Smooth muscle cell (in vitro differentiated cells): ENCODE results near the gene MDK. TPM values are rescaled to one million over a fixed set of nuclear protein-coding genes. Genes with fewer than 3 reads are reported as not detected.

ENCODE experiments used
- DNase-seq: peaks from one replicate; lab custom pipeline; 2025; ENCODE audit not compliant: unreplicated experiment; lab: John Stamatoyannopoulos, UW
- H2AFZ ChIP-seq: fragments of 200-600 bp; sonication (generic); 2 replicates; pipeline ENCODE4 v1.6.0; 2016; ENCODE audit warnings: antibody characterized with exemption, low read depth, mild to moderate bottlenecking
- H3F3A ChIP-seq: fragments of 200-600 bp; sonication (generic); 2 replicates; pipeline ENCODE4 v1.6.0; 2017; ENCODE audit warnings: antibody characterized with exemption, low read depth
- H3K27ac ChIP-seq: fragments of 200-600 bp; sonication (generic); 2 replicates; pipeline ENCODE4 v1.5.1; 2016; ENCODE audit warnings: low read depth, mild to moderate bottlenecking
- H3K27me3 ChIP-seq: fragments of 200-600 bp; sonication (generic); 2 replicates; pipeline ENCODE4 v1.6.1; 2016; ENCODE audit warnings: low read depth, mild to moderate bottlenecking
- H3K36me3 ChIP-seq: fragments of 200-600 bp; sonication (generic); 2 replicates; pipeline ENCODE4 v1.5.1; 2016; ENCODE audit warnings: low read depth
- H3K4me1 ChIP-seq: fragments of 200-600 bp; sonication (generic); 2 replicates; pipeline ENCODE4 v1.5.1; 2016; ENCODE audit warnings: low read depth
- H3K4me2 ChIP-seq: fragments of 200-600 bp; sonication (generic); 2 replicates; pipeline ENCODE4 v1.6.0; 2016; ENCODE audit warnings: mild to moderate bottlenecking
- H3K4me3 ChIP-seq: fragments of 200-600 bp; sonication (generic); 2 replicates; pipeline ENCODE4 v1.5.1; 2016; ENCODE audit warnings: mild to moderate bottlenecking
- H3K79me2 ChIP-seq: fragments of 200-600 bp; sonication (generic); 2 replicates; pipeline ENCODE4 v1.6.0; 2016; ENCODE audit warnings: low read depth, mild to moderate bottlenecking
- H3K9ac ChIP-seq: fragments of 200-600 bp; sonication (generic); 2 replicates; pipeline ENCODE4 v1.6.0; 2016; ENCODE audit warnings: low read depth
- H3K9me3 ChIP-seq: fragments of 200-600 bp; sonication (generic); replicated peaks from 2 replicates; pipeline ENCODE4 v1.5.1; 2016; ENCODE audit warnings: low read depth
- H4K20me1 ChIP-seq: fragments of 200-600 bp; sonication (generic); 2 replicates; pipeline ENCODE4 v1.6.0; 2016; ENCODE audit warnings: low read depth
- CTCF ChIP-seq: fragments of 200-600 bp; sonication (generic); IDR thresholded peaks from 2 replicates; pipeline ENCODE4 v1.5.1; 2017; ENCODE audit warnings: borderline replicate concordance, mild to moderate bottlenecking, antibody characterized with exemption; ENCODE audit not compliant: insufficient read depth, poor library complexity, severe bottlenecking
- WGBS: methylation state at CpG from one replicate; pipeline ENCODE4 v1.1.7; 2016; ENCODE audit warnings: low lambda C conversion rate; 5-methylcytosine and 5-hydroxymethylcytosine counted together
- polyA plus RNA-seq: library from polyadenylated mRNA; unstranded; fragments of >200 nt; fragmentation: Nextera tagmentation; extraction: Ambion mirVana; gene quantifications from 2 replicates; pipeline ENCODE4 v1.2.1, GENCODE V29; 2016
- total RNA-seq: library from RNA; depleted of rRNA; stranded (reverse); fragments of >200 nt; gene quantifications from 2 replicates; pipeline ENCODE4 v1.2.3, GENCODE V29; 2014

Gene MDK
- total and polyA plus RNA-seq, 2 experiments from 2014 or later: 490 to 667 TPM

- DNase-seq: no peak
- 64% methylated on average over 3 of the region's 3 CpGs for WGBS
- H3K9ac ChIP-seq: no peak overlapping the region
- H3K4me1 ChIP-seq: peaks cover 21% of the 10 kb centered on the region
- H3K36me3 ChIP-seq: no peaks in the 10 kb centered on the region
- H3K27me3 ChIP-seq: no peaks in the 10 kb centered on the region
- H3K27ac ChIP-seq: no peak overlapping the region
- no peaks in the 10 kb centered on the region for H3F3A ChIP-seq
- no peak overlapping the region for H3K4me2 ChIP-seq
- no peaks in the 10 kb centered on the region for H3K79me2 ChIP-seq
- no peak overlapping the region for H2AFZ ChIP-seq
- peaks cover 8% of the 10 kb centered on the region for H4K20me1 ChIP-seq
- TF ChIP-seq CTCF: no peak
- no peak overlapping the region for H3K4me3 ChIP-seq
- no peaks in the 10 kb centered on the region for H3K9me3 ChIP-seq
Measured at GRCh38 chr11:46414879-46415278, 33.4 kb downstream of the MDK start.

GRCh38 chr11:46417711-46418110 is 36.2 kb downstream of the MDK start:
- Histone ChIP-seq H3K4me3 (no peak overlapping the region), H3K27ac (no peak overlapping the region), H3K9me3 (no peaks in the 10 kb centered on the region), H3K4me2 (no peak overlapping the region), H3K36me3 (no peaks in the 10 kb centered on the region), H3K79me2 (no peaks in the 10 kb centered on the region), H4K20me1 (peaks cover 13% of the 10 kb centered on the region), H3F3A (no peaks in the 10 kb centered on the region), H2AFZ (no peak overlapping the region), H3K27me3 (no peaks in the 10 kb centered on the region), H3K4me1 (peaks cover 21% of the 10 kb centered on the region), H3K9ac (no peak overlapping the region)
- no peak for TF ChIP-seq CTCF
- 89% methylated on average over 7 of the region's 7 CpGs for WGBS
- no peak for DNase-seq

- no peak for TF ChIP-seq CTCF
- Histone ChIP-seq H3K4me3 (no peak overlapping the region), H3K36me3 (no peaks in the 10 kb centered on the region), H3K79me2 (no peaks in the 10 kb centered on the region), H3F3A (no peaks in the 10 kb centered on the region), H3K4me1 (peaks cover 21% of the 10 kb centered on the region), H3K4me2 (no peak overlapping the region), H3K9ac (no peak overlapping the region), H2AFZ (no peak overlapping the region), H4K20me1 (peaks cover 15% of the 10 kb centered on the region), H3K27ac (no peak overlapping the region), H3K9me3 (no peaks in the 10 kb centered on the region), H3K27me3 (no peaks in the 10 kb centered on the region)
- no peak for DNase-seq
- 92% methylated on average over 5 of the region's 5 CpGs for WGBS
Measured at GRCh38 chr11:46418751-46419150, 37.3 kb downstream of the MDK start.

- DNase-seq: no peak
- Histone ChIP-seq H3K27ac (no peak overlapping the region), H3K4me3 (no peak overlapping the region), H3K4me1 (peaks cover 21% of the 10 kb centered on the region), H3K9ac (no peak overlapping the region), H3K9me3 (no peaks in the 10 kb centered on the region), H3K36me3 (no peaks in the 10 kb centered on the region), H2AFZ (no peak overlapping the region), H4K20me1 (peaks cover 15% of the 10 kb centered on the region), H3K79me2 (no peaks in the 10 kb centered on the region), H3F3A (no peaks in the 10 kb centered on the region), H3K4me2 (no peak overlapping the region), H3K27me3 (no peaks in the 10 kb centered on the region)
- TF ChIP-seq CTCF: no peak
- 100% methylated on average over 1 of the region's 1 CpG for WGBS
Measured at GRCh38 chr11:46420513-46420912, 39.0 kb downstream of the MDK start.
